Measurements from ENCODE around the gene SDE2.
"Not testable (repeated sequence)": the region's sequence is repeated elsewhere in the genome, so short reads cannot be mapped to it uniquely, and the experiment has no call there.

Gene SDE2

GRCh38 chr1:225937048-225937968 is 61.8 kb downstream of the SDE2 start:
- no peak for DNase-seq (ENCODE audit: low read depth)
- H3K4me3 ChIP-seq (ENCODE audit: low read depth, low read length), result no peak overlapping the region
- TF ChIP-seq, protein P1, sequence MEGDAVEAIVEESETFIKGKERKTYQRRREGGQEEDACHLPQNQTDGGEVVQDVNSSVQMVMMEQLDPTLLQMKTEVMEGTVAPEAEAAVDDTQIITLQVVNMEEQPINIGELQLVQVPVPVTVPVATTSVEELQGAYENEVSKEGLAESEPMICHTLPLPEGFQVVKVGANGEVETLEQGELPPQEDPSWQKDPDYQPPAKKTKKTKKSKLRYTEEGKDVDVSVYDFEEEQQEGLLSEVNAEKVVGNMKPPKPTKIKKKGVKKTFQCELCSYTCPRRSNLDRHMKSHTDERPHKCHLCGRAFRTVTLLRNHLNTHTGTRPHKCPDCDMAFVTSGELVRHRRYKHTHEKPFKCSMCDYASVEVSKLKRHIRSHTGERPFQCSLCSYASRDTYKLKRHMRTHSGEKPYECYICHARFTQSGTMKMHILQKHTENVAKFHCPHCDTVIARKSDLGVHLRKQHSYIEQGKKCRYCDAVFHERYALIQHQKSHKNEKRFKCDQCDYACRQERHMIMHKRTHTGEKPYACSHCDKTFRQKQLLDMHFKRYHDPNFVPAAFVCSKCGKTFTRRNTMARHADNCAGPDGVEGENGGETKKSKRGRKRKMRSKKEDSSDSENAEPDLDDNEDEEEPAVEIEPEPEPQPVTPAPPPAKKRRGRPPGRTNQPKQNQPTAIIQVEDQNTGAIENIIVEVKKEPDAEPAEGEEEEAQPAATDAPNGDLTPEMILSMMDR (IDR thresholded peaks at IDR 0.05; ENCODE audit: control insufficient read depth, extremely low read depth, insufficient read depth), result no peak

DNA sequence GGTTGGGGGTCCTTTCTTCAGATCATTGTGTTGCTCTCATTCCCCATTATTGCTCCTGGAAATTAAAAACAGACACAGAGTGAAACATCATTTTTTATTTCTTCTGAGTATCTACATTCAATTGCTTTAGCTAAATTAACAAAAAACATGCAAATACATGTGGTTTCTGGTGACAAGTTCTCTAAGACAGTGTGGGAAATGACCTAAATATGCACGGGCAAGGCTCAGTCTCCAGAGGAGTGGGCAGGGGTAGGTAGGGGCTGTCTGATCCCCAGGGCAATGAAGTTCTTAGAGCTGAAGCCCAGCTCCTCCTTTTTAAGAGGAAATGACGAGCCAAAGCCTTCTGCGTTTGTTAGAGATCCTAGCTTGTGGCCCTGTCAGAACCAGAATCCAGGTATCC is 62.6 kb downstream of the SDE2 start:
- H3K4me3 ChIP-seq (ENCODE audit: low read depth, low read length), result no peak overlapping the region
- no peak for DNase-seq (ENCODE audit: low read depth)
- TF ChIP-seq, protein P1 (IDR thresholded peaks at IDR 0.05; ENCODE audit: control insufficient read depth, extremely low read depth, insufficient read depth), result no peak

DNA sequence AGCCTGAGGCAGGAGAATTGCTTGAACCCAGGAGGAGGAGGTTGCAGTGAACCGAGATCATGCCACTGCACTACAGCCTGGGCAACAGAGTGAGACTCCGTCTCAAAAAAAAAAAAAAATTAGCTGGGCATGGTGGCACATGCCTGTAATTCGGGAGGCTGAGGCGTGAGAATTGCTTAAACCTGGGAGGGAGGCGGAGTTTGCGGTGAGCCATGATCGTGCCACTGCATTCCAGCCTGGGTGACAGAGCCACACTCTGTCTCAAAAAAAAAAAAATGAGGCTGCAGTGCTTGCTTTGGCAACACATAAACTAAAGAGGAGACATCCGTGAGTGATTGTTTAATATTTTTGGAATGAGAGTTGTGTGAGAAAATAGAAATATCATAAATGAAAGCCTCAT is 63.1 kb downstream of the SDE2 start:
- DNase-seq (ENCODE audit: low read depth); H3K4me3 ChIP-seq (ENCODE audit: low read depth, low read length): not testable (repeated sequence)

DNA sequence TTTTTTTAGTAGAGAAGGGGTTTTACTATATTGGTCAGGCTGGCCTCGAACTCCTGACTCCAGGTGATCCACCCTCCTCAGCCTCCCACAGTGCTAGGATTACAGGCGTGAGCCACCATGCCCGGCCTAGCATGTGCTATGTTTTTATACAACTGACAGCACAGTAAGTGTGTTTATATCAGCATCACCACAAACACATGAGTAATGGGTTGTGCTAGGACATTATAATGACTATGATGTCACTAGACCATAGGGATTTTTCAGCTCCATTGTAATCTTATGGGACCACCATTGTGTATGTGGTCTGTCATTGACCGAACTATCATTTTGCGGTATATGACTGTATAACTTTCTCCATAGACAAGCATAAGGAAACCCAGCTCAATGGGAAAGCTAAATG is 64.4 kb downstream of the SDE2 start:
- no peak overlapping the region for H3K4me3 ChIP-seq (ENCODE audit: low read depth, low read length)
- TF ChIP-seq, protein P1 (IDR thresholded peaks at IDR 0.05; ENCODE audit: control insufficient read depth, extremely low read depth, insufficient read depth), result no peak
- DNase-seq (ENCODE audit: low read depth), result no peak

- TF ChIP-seq, protein P1 (IDR thresholded peaks at IDR 0.05; ENCODE audit: control insufficient read depth, extremely low read depth, insufficient read depth), result no peak
- no peak for DNase-seq (ENCODE audit: low read depth)
These were observed 66.1 kb downstream of the SDE2 start for GRCh38 chr1:225933072-225933471.

More at GRCh38 chr1:225933072-225933471, 66.1 kb downstream of the SDE2 start:
- no peak overlapping the region for H3K4me3 ChIP-seq (ENCODE audit: low read depth, low read length)

All from LNCaP clone FGC (cell line).